C4-2B (cell line): Measurements from ENCODE around the gene CPD.

ENCODE experiments used
- H3K27ac ChIP-seq: fragments of 450-650 bp; 2 replicates; pipeline ENCODE4 v1.5.1; 2017
- ZFX ChIP-seq: fragments of 450-650 bp; IDR thresholded peaks from 2 replicates; pipeline ENCODE4 v1.6.1; 2017
- TF ChIP-seq, protein P1 (sequence below): fragments of 450-650 bp; conservative IDR thresholded peaks from 2 replicates; pipeline ENCODE4 v1.5.1; 2017; ENCODE audit warnings: mild to moderate bottlenecking

CPD gene

DNA sequence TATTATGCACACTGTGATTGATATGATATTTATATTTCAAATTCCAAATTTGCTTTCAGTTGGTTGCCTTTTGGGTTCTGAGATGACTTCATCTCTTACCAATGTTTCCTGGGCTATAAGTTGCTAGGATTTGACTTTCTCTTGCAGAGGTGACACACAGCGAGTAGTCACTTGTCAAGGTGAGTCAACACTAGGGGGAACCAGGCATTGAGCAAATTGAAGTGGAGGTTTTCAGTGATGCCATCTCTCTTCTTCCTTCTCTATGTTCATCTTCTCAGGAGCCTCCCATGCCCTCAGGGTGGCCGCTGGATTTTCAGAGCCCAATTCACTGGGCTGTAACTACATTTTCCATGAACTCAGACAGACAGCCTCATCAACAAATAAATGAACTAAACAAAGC lies 6.0 kb upstream of the CPD start:
- H3K27ac ChIP-seq = no peak overlapping the region
- TF ChIP-seq, protein P1, sequence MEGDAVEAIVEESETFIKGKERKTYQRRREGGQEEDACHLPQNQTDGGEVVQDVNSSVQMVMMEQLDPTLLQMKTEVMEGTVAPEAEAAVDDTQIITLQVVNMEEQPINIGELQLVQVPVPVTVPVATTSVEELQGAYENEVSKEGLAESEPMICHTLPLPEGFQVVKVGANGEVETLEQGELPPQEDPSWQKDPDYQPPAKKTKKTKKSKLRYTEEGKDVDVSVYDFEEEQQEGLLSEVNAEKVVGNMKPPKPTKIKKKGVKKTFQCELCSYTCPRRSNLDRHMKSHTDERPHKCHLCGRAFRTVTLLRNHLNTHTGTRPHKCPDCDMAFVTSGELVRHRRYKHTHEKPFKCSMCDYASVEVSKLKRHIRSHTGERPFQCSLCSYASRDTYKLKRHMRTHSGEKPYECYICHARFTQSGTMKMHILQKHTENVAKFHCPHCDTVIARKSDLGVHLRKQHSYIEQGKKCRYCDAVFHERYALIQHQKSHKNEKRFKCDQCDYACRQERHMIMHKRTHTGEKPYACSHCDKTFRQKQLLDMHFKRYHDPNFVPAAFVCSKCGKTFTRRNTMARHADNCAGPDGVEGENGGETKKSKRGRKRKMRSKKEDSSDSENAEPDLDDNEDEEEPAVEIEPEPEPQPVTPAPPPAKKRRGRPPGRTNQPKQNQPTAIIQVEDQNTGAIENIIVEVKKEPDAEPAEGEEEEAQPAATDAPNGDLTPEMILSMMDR = 0 out of 2 replicates have a peak, but pooled peaks have one; percentile 5
- TF ChIP-seq ZFX = no peak

DNA sequence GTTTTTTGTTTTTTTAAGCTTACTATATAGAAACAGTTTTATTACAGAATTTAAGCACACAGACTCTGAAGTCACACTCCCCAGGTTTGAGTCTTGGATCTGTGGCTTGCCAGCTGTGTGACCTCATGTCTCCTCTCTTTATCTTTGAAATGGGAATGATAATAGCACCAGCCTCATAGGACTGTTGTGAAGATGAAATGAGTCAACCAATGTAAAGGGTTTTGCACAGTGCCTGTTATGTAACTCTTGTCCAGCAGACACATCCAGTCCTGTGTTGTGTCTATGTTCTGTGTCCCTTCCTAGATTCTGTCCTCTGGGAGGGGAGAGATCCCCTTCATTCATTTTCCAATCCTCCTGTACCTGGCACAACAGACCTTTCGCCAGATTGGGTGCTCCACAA lies 3.1 kb upstream of the CPD start:
- H3K27ac ChIP-seq = peak overlapping the region; percentile 14; the same call in 1 of the 2 replicates
- TF ChIP-seq, protein P1 = no peak
- no peak for TF ChIP-seq ZFX

DNA sequence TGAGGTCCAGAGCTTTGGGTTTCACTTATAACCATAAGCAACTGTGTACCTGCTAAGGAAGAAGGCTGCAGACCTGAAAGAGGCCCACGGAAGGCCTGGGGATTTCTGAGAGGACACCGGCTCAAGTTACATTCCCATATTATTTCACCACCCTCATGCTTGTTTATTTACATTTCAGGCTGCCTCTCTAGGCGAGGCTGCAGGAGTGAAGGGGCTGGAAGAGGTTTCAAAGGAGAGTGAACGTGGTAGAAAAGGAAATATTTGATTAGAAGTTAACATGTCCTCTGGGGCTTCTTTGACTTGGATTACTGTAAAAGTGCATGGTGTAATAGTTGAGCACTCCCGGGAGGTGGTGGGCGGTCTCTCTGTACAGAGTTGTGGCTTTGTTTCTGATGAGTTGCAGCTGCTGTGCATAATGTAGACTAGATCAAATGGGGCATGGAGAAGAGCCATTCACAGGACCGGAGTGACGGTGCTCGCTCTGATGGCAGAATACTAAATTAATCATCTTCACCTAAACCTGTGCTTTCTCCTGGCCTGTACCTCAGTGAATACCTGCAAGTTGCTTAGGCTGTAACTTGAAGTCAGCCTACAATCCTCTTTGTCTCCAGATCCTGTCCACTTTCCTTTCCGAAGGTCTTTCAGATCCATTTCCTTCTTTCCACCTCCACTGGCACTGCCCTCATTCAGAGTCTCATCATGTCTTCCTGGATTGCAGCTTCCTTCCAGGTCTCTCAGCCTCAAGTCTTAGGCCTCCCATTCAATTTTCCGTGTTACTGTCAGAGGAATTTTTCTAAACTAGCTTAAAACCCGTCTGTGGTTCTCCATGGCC lies 1.9 kb upstream of the CPD start:
- peak overlapping the region; percentile 53 for H3K27ac ChIP-seq

GRCh38 chr17:30377574-30378240 lies 1.0 kb upstream of the CPD start:
- H3K27ac ChIP-seq = peak overlapping the region; percentile 76
- TF ChIP-seq, protein P1 = no peak
- no peak for TF ChIP-seq ZFX

More for the DNA sequence above, 1.9 kb upstream of the CPD start:
- TF ChIP-seq, protein P1 = no peak
- 0 out of 2 replicates have a peak, but pooled peaks have one; percentile 13 for TF ChIP-seq ZFX

GRCh38 chr17:30378241-30378824 lies 394 bp upstream of the CPD start:
- TF ChIP-seq, protein P1 = no peak
- TF ChIP-seq ZFX = no peak
- H3K27ac ChIP-seq = peak overlapping the region; percentile 76

DNA sequence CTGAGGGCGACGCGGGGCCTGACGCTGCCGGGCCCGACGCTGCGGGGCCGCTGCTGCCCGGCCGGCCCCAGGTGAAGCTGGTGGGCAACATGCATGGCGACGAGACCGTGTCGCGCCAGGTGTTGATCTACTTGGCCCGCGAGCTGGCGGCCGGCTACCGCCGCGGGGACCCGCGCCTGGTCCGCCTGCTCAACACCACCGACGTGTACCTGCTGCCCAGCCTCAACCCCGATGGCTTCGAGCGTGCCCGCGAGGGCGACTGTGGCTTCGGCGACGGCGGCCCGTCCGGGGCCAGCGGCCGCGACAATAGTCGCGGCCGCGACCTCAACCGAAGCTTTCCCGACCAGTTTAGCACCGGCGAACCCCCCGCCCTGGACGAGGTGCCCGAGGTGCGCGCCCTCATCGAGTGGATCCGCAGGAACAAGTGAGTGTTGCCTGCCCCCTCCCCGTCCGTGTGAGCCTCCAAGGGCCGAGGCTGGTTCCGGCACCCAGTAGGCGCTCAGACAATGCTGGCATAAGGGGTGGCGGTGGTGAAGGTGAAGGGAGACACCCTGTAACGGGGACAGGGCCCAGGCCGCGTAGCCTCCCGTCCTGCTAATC lies 676 bp downstream of the CPD start:
- peak; percentile 85 for TF ChIP-seq ZFX
- TF ChIP-seq, protein P1 = no peak
- H3K27ac ChIP-seq = peak overlapping the region; percentile 76
